Nephron (organoid): ENCODE data around the gene EIF4E1B.
A peak's percentile ranks its signal among the peaks of the same experiment; 100 is the strongest.

Source experiments
- H3K27ac Mint-ChIP-seq, 3 experiments: 2 replicates each; pipeline ENCODE4 v1.8.0; 2020; ENCODE audit warnings: mixed read lengths in 3 of 3, mild to moderate bottlenecking in 2 of 3, moderate library complexity in 1 of 3
- H3K27me3 Mint-ChIP-seq: 2 replicates; pipeline ENCODE4 v1.8.0; 2021; ENCODE audit warnings: low read depth, mild to moderate bottlenecking, moderate library complexity, mixed read lengths
- H3K36me3 Mint-ChIP-seq: 2 replicates; pipeline ENCODE4 v1.8.0; 2020; ENCODE audit warnings: low read depth, mixed read lengths
- H3K4me1 Mint-ChIP-seq: 2 replicates; pipeline ENCODE4 v1.8.0; 2020; ENCODE audit warnings: mixed read lengths
- H3K4me3 Mint-ChIP-seq, 3 experiments: 2 replicates each; pipeline ENCODE4 v1.8.0; 2020; ENCODE audit warnings: mild to moderate bottlenecking in 3 of 3, mixed read lengths in 3 of 3, moderate library complexity in 2 of 3
- H3K9me3 Mint-ChIP-seq: 2 replicates; pipeline ENCODE4 v1.8.0; 2020; ENCODE audit warnings: mixed read lengths
- TF ChIP-seq, protein P1 (sequence below), 3 experiments: fragments of 200-600 bp; sonication (generic); IDR thresholded peaks; one replicate each; pipeline ENCODE4 v1.5.0; 2021; ENCODE audit warnings: antibody characterized with exemption in 3 of 3; ENCODE audit not compliant: unreplicated experiment in 3 of 3

Gene EIF4E1B

DNA sequence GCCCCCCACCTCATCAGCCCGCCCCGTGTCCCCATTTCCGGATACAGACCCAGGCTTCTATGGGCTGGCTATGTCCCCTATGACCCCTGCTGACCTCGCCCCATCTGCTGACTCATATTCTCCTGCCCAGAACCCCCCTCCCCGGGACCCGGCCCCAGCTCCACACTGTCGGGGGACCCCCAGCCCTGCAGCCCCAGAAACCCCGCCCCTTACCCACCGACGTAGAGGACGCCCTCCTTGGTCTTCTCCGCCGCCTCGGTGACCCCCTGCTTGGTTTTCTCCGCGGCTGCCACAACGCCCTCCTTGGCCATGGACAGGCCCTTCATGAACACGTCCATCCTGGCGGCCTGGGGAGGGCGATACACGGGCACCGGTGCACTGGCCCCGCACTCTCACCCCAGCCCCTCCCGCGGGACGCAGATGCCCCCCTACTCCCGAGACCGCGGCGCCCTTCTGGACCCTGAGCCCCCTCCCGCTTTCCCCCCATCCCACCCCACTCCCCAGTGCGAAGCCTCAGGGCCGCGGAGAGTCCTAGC, 1.1 kb upstream of the EIF4E1B start:
- H3K27me3 Mint-ChIP-seq: peaks cover 97% of the 10 kb centered on the region
- no peaks in the 10 kb centered on the region for H3K36me3 Mint-ChIP-seq
- TF ChIP-seq, protein P1, sequence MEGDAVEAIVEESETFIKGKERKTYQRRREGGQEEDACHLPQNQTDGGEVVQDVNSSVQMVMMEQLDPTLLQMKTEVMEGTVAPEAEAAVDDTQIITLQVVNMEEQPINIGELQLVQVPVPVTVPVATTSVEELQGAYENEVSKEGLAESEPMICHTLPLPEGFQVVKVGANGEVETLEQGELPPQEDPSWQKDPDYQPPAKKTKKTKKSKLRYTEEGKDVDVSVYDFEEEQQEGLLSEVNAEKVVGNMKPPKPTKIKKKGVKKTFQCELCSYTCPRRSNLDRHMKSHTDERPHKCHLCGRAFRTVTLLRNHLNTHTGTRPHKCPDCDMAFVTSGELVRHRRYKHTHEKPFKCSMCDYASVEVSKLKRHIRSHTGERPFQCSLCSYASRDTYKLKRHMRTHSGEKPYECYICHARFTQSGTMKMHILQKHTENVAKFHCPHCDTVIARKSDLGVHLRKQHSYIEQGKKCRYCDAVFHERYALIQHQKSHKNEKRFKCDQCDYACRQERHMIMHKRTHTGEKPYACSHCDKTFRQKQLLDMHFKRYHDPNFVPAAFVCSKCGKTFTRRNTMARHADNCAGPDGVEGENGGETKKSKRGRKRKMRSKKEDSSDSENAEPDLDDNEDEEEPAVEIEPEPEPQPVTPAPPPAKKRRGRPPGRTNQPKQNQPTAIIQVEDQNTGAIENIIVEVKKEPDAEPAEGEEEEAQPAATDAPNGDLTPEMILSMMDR (IDR thresholded peaks at IDR 0.05; ENCODE audit: unreplicated experiment in 3 of 3): no peak
- no peaks in the 10 kb centered on the region for H3K9me3 Mint-ChIP-seq
- H3K4me3 Mint-ChIP-seq: peak overlapping the region; percentile 26 to 40 (median 33)
- no peaks in the 10 kb centered on the region for H3K4me1 Mint-ChIP-seq
- H3K27ac Mint-ChIP-seq: no peak overlapping the region

DNA sequence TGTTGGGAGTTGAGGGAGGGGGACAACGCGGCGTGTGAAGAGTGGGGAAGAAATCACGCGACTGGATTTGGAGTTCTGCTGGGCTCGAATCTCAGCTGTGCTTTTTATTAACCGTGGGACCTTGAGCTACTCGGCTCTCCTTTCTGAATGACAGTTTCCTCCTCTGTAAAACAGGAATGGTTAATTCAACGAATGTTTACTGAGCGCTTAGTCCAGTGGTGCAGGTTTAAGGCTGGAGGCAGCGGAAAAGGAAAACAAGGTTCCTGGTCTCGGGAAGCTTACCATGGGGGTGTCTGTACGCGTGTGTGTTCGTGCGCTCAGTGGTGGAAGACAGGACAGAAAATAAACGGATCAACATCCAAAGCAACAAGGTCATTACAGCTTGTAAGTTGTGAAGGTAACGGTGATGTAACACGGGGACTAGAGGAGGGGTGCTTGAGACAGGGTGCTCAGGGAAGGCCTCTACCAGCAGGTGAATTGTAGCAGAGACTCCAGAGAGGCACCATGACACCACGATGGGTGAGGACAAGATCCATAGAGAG, 277 bp downstream of the EIF4E1B start:
- peak overlapping the region; percentile 22 to 63 (median 60) for H3K4me3 Mint-ChIP-seq

DNA sequence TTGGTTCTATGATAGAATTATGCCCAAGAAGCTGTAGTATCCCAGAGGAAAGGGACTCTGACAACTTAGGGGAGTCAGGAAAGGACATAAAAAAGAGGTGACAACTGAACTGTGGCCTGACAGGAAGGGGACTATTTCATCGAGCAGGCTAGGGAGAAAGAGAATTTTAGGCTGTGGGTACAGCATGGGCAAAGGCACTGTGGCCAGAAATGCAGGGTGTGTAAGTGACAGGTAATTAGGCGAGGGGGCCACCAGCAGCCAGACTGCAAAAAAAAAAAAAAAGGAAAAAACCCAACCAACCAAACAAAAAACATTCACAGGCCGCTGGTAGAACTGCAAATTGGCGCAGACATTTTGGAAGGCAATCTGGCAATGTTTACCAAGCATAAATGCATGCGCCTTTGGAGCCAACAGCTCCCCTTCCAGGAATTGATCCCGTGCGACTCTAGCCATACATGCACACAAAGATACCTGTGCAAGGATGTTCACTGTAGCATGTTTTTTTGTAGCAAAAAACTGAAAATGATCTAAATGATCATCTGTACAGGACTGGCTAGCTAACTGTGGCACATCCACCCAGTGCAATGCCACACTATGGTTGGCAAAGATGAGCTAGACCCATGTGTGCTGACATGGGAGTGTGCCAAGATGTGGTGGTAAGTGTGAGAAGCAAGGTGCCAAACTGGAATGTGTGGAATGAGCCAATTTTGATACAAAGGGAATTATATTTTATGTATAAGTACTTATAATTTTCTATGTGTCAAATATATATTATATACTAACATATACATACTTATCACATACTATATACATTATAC, 1.1 kb downstream of the EIF4E1B start:
- Mint-ChIP-seq H3K9me3 (peaks cover 5% of the 10 kb centered on the region), H3K36me3 (no peaks in the 10 kb centered on the region)

More for the DNA sequence above, 277 bp downstream of the EIF4E1B start:
- H3K4me1 Mint-ChIP-seq: no peaks in the 10 kb centered on the region
- no peak overlapping the region for H3K27ac Mint-ChIP-seq
- peaks cover 95% of the 10 kb centered on the region for H3K27me3 Mint-ChIP-seq
- TF ChIP-seq, protein P1 (IDR thresholded peaks at IDR 0.05; ENCODE audit: unreplicated experiment in 3 of 3): no peak
- no peaks in the 10 kb centered on the region for H3K36me3 Mint-ChIP-seq
- H3K9me3 Mint-ChIP-seq: peaks cover 5% of the 10 kb centered on the region

DNA sequence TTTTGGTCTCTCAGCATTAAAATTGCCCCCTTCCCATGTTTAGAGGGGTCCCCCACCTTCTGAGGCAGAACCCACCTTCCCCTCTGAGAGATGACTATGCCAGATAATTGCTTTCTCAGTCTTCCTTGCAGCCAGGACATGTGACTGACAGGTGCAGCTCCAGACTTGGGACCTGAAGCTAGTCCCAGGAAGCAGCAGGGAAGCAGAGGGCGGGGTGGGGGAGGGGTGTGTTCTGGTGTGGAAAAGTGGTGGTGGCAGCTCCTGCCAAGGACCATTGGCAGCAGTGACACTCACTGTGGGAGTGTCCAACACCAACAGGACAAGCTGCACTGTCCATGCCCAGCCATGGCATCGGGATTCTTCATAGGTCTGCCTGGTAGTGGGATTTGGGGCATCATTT, 2.3 kb downstream of the EIF4E1B start:
- H3K27me3 Mint-ChIP-seq: peaks cover 95% of the 10 kb centered on the region
- no peak overlapping the region for H3K4me3 Mint-ChIP-seq
- TF ChIP-seq, protein P1 (IDR thresholded peaks at IDR 0.05; ENCODE audit: unreplicated experiment in 3 of 3): no peak
- peaks cover 5% of the 10 kb centered on the region for H3K9me3 Mint-ChIP-seq
- no peaks in the 10 kb centered on the region for H3K4me1 Mint-ChIP-seq
- no peak overlapping the region for H3K27ac Mint-ChIP-seq
- H3K36me3 Mint-ChIP-seq: no peaks in the 10 kb centered on the region

More for the DNA sequence above, 1.1 kb downstream of the EIF4E1B start:
- H3K27ac Mint-ChIP-seq: no peak overlapping the region
- H3K4me3 Mint-ChIP-seq: no peak overlapping the region
- TF ChIP-seq, protein P1 (IDR thresholded peaks at IDR 0.05; ENCODE audit: unreplicated experiment in 3 of 3): no peak
- H3K4me1 Mint-ChIP-seq: no peaks in the 10 kb centered on the region
- peaks cover 95% of the 10 kb centered on the region for H3K27me3 Mint-ChIP-seq

DNA sequence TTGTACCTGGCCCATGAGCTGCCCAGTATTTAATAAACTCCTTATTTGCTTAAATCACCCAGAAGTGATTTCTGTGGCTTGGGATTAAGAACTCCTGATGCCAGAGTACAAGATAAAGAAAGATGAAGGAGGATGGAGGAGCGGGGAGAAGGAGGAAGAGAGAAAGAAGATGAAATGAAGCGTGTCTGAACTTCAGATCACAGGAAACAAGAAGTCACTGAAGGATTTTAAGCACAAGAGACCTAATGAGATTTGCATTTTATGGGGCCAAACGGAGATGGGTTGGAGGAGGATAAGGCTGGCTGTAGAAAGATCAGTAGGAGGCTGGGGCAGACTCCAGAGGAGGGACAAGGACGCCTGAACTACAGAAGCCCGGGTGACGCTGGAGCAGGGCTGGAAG, 3.1 kb downstream of the EIF4E1B start:
- peaks cover 94% of the 10 kb centered on the region for H3K27me3 Mint-ChIP-seq

More for the DNA sequence above, 3.1 kb downstream of the EIF4E1B start:
- Mint-ChIP-seq H3K4me3 (no peak overlapping the region), H3K9me3 (peaks cover 5% of the 10 kb centered on the region), H3K4me1 (no peaks in the 10 kb centered on the region), H3K27ac (no peak overlapping the region), H3K36me3 (no peaks in the 10 kb centered on the region)
- TF ChIP-seq, protein P1 (IDR thresholded peaks at IDR 0.05; ENCODE audit: unreplicated experiment in 3 of 3): no peak
